22Rv1 (cell line): ENCODE results near the gene FNDC7.

Experiments used
- CTCF ChIP-seq: fragments of 450-650 bp; IDR thresholded peaks from 2 replicates; pipeline ENCODE4 v1.5.1; 2017; ENCODE audit warnings: mild to moderate bottlenecking
- ZFX ChIP-seq: fragments of 450-650 bp; IDR thresholded peaks from 2 replicates; pipeline ENCODE4 v1.6.1; 2017; ENCODE audit warnings: antibody characterized with exemption, borderline replicate concordance

DNA sequence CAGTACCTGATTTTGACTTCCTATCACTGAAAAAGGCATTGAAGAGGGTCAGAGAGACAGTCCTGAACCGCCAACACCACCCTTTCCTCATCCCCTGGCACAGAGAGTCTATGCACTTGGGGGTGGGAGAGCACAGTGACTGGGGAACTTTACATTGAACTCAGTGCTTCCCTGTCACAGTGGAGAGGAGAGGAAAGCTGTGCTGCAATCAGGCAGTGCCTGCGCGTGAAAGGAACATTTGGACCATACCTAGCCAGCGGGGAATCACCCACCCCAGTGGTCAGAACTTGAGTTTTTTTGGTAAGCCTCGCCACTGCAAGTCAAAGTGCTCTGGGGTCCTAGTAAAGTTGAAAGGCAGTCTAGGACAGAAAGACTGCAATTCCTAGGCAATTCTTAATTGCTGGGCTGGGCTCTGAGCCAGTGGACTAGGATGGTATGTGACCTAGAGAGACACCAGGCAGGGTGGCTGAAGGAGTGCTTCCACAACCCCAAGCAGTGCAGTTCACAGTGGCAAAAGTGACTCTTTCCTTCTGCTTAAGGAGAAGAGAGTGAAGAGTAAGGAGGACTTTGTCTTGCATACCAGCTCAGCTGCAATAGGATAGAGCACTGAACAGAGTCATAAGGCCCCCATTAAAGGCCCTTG lies 42.5 kb upstream of the FNDC7 start:
- TF ChIP-seq CTCF (no peak), ZFX (no peak)
